Measurements from ENCODE around the gene GNB1L. TPM values are rescaled to one million over a fixed set of nuclear protein-coding genes. Genes with fewer than 3 reads are reported as not detected.
A peak's percentile ranks its signal among the peaks of the same experiment; 100 is the strongest.

The GNB1L gene
- total RNA-seq, 1 donor = 5.2 TPM

GRCh38 chr22:19862619-19863246 lies 8.1 kb upstream of the GNB1L start:
- TF ChIP-seq CTCF (IDR thresholded peaks at IDR 0.05; ENCODE audit: insufficient read depth, low read depth, low read length) = no peak
- no peak for DNase-seq (ENCODE audit: low read depth)
- H3K4me3 ChIP-seq (ENCODE audit: low read depth, low read length) = no peak overlapping the region

- H3K4me3 ChIP-seq (ENCODE audit: low read depth, low read length) = no peak overlapping the region
- DNase-seq (ENCODE audit: low read depth) = no peak
- TF ChIP-seq CTCF (IDR thresholded peaks at IDR 0.05; ENCODE audit: insufficient read depth, low read depth, low read length) = no peak
Measured at GRCh38 chr22:19859861-19860510, 5.3 kb upstream of the GNB1L start.

- no peak overlapping the region for H3K4me3 ChIP-seq (ENCODE audit: low read depth, low read length)
- no peak for DNase-seq (ENCODE audit: low read depth)
- no peak for TF ChIP-seq CTCF (IDR thresholded peaks at IDR 0.05; ENCODE audit: insufficient read depth, low read depth, low read length)
Measured at GRCh38 chr22:19857382-19857781, 2.7 kb upstream of the GNB1L start.

GRCh38 chr22:19855504-19856409 lies 1.1 kb upstream of the GNB1L start:
- DNase-seq (ENCODE audit: low read depth) = peak; percentile 71
- H3K4me3 ChIP-seq (ENCODE audit: low read depth, low read length) = peak overlapping the region; percentile 75
- no peak for TF ChIP-seq CTCF (IDR thresholded peaks at IDR 0.05; ENCODE audit: insufficient read depth, low read depth, low read length)

- peak; percentile 15 for DNase-seq (ENCODE audit: low read depth)
- peak overlapping the region; percentile 92 for H3K4me3 ChIP-seq (ENCODE audit: low read depth, low read length)
- TF ChIP-seq CTCF (IDR thresholded peaks at IDR 0.05; ENCODE audit: insufficient read depth, low read depth, low read length) = no peak
Measured at GRCh38 chr22:19853879-19854777, 546 bp downstream of the GNB1L start.

Measured in fibroblast of villous mesenchyme (primary cell).